Right ventricle myocardium superior (tissue), 1 donor: Measurements from ENCODE around the gene MED22. TPM values are rescaled to one million over a fixed set of nuclear protein-coding genes. Genes with fewer than 3 reads are reported as not detected.
"Not testable (repeated sequence)": the region's sequence is repeated elsewhere in the genome, so short reads cannot be mapped to it uniquely, and the experiment has no call there.

Experiments
- ATAC-seq: fragments of 200-7000 bp; cut with Tn5 transposase; one replicate; pipeline ENCODE4 v1.9.1; 2020; ENCODE audit warnings: mild to moderate bottlenecking; ENCODE audit not compliant: poor library complexity
- DNase-seq: peaks from one replicate; pipeline ENCODE4 v3.0.0-alpha.2; 2020
- intact Hi-C: fragments of 100-400 bp; cut with DNase I; formaldehyde crosslinking; loops from one replicate; pipeline ENCODE4 v1.11.2; 2022
- total RNA-seq: library from RNA; stranded (reverse); fragmentation: NEBNext Ultra II Directional; extraction: Animal tissue kit (Norgen Biotek cat#: 25700); gene quantifications from one replicate; pipeline ENCODE4 v1.2.1, GENCODE V29; 2021
- donor health status: DM: no; HTN: yes; CAD: no; lungs with severe emphysema.

Gene MED22
- total RNA-seq, 1 donor from 2014 or later = 19.2 TPM

- intact Hi-C loops = no loop called here
- ATAC-seq (no peak), DNase-seq (no peak)
Measured at GRCh38 chr9:133378408-133378962, 30.6 kb upstream of the MED22 start.

GRCh38 chr9:133377721-133378216, 29.8 kb upstream of the MED22 start:
- intact Hi-C loops = no loop called here
- ATAC-seq = no peak
- no peak for DNase-seq

GRCh38 chr9:133377280-133377679, 29.3 kb upstream of the MED22 start:
- intact Hi-C loops = not testable (repeated sequence)

GRCh38 chr9:133375724-133376654, 28.1 kb upstream of the MED22 start, which contains the start of the genes STKLD1 and SURF4:
Gene STKLD1, plus strand, starts transcription at chr9:133376366. Its CDS starts 108 bp downstream, at chr9:133376474.
Gene SURF4, minus strand, starts transcription at chr9:133376060. Its CDS starts 91 bp downstream, at chr9:133375969.
- intact Hi-C loops = no loop called here
- peak; percentile 99 for DNase-seq

More at GRCh38 chr9:133377280-133377679, 29.3 kb upstream of the MED22 start:
- ATAC-seq, DNase-seq: not testable (repeated sequence)

GRCh38 chr9:133375116-133375723, 27.3 kb upstream of the MED22 start:
- ATAC-seq (no peak), DNase-seq (no peak)
- intact Hi-C loops = no loop called here

More at GRCh38 chr9:133375724-133376654, 28.1 kb upstream of the MED22 start, which contains the start of the genes STKLD1 and SURF4:
- peak; percentile 99 for ATAC-seq

GRCh38 chr9:133374612-133375115, 26.7 kb upstream of the MED22 start:
- intact Hi-C loops = no loop called here

GRCh38 chr9:133372144-133372543, 24.2 kb upstream of the MED22 start:
- DNase-seq (peak; percentile 64), ATAC-seq (no peak)
- intact Hi-C loops = no loop called here

More at GRCh38 chr9:133374612-133375115, 26.7 kb upstream of the MED22 start:
- DNase-seq (no peak), ATAC-seq (no peak)

- no peak for DNase-seq
- intact Hi-C loops = no loop called here
- ATAC-seq = no peak
Measured at GRCh38 chr9:133371261-133371711, 23.4 kb upstream of the MED22 start.

- intact Hi-C loops = no loop called here
- no peak for ATAC-seq
- DNase-seq = no peak
Measured at GRCh38 chr9:133370685-133371084, 22.8 kb upstream of the MED22 start.

- DNase-seq = no peak
- ATAC-seq = no peak
Measured at GRCh38 chr9:133369933-133370332, 22.0 kb upstream of the MED22 start.

GRCh38 chr9:133369422-133369821, 21.5 kb upstream of the MED22 start:
- DNase-seq (no peak), ATAC-seq (no peak)
- intact Hi-C loops = no loop called here

More at GRCh38 chr9:133369933-133370332, 22.0 kb upstream of the MED22 start:
- intact Hi-C loops = no loop called here

- intact Hi-C loops = no loop called here
- no peak for DNase-seq
- ATAC-seq = no peak
Measured at GRCh38 chr9:133368249-133368881, 20.4 kb upstream of the MED22 start.

- intact Hi-C loops = no loop called here
- ATAC-seq = no peak
- DNase-seq = no peak
Measured at GRCh38 chr9:133367778-133368177, 19.8 kb upstream of the MED22 start.

- intact Hi-C loops = no loop called here
- DNase-seq = no peak
- no peak for ATAC-seq
Measured at GRCh38 chr9:133367221-133367620, 19.3 kb upstream of the MED22 start.

- DNase-seq (no peak), ATAC-seq (no peak)
- intact Hi-C loops = no loop called here
Measured at GRCh38 chr9:133366435-133366834, 18.5 kb upstream of the MED22 start.

- no peak for ATAC-seq
- intact Hi-C loops = no loop called here
Measured at GRCh38 chr9:133362359-133363044, 14.6 kb upstream of the MED22 start.

GRCh38 chr9:133361507-133362092, 13.7 kb upstream of the MED22 start:
- intact Hi-C loops = no loop called here
- DNase-seq (no peak), ATAC-seq (no peak)

More at GRCh38 chr9:133362359-133363044, 14.6 kb upstream of the MED22 start:
- DNase-seq = no peak
